GM18909 (cell line): Measurements from ENCODE around the gene HRG.
"Not testable (repeated sequence)": the region's sequence is repeated elsewhere in the genome, so short reads cannot be mapped to it uniquely, and the experiment has no call there.

Experiments
- ATAC-seq: cut with Tn5 transposase; IDR thresholded peaks from one replicate; pipeline ENCODE4 v1.9.1; 2021; ENCODE audit warnings: mild to moderate bottlenecking; ENCODE audit not compliant: unreplicated experiment, poor library complexity

The HRG gene

GRCh38 chr3:186678604-186679003 is 12.8 kb downstream of the HRG start:
- no peak for ATAC-seq

- ATAC-seq = no peak
Measured at GRCh38 chr3:186679151-186679550, 13.3 kb downstream of the HRG start.

GRCh38 chr3:186680869-186681268 is 15.1 kb downstream of the HRG start:
- ATAC-seq = no peak

- ATAC-seq = no peak
Measured at GRCh38 chr3:186682812-186683211, 17.0 kb downstream of the HRG start.

- ATAC-seq = no peak
Measured at GRCh38 chr3:186683979-186684378, 18.2 kb downstream of the HRG start.

GRCh38 chr3:186686475-186686874 is 20.7 kb downstream of the HRG start:
- not testable (repeated sequence) for ATAC-seq

- no peak for ATAC-seq
Measured at GRCh38 chr3:186687120-186687651, 21.4 kb downstream of the HRG start.

GRCh38 chr3:186690304-186690703 is 24.5 kb downstream of the HRG start:
- not testable (repeated sequence) for ATAC-seq

GRCh38 chr3:186691676-186692075 is 25.9 kb downstream of the HRG start:
- no peak for ATAC-seq

- ATAC-seq = no peak
Measured at GRCh38 chr3:186693843-186694242, 28.0 kb downstream of the HRG start.

- ATAC-seq = no peak
Measured at GRCh38 chr3:186694288-186695032, 28.6 kb downstream of the HRG start.

GRCh38 chr3:186696522-186696921 is 30.7 kb downstream of the HRG start:
- ATAC-seq = no peak

GRCh38 chr3:186697510-186697909 is 31.7 kb downstream of the HRG start:
- no peak for ATAC-seq

- ATAC-seq = no peak
Measured at GRCh38 chr3:186700267-186700666, 34.5 kb downstream of the HRG start.

GRCh38 chr3:186702451-186702850 is 36.6 kb downstream of the HRG start:
- ATAC-seq = not testable (repeated sequence)

GRCh38 chr3:186705882-186706780 is 40.3 kb downstream of the HRG start:
- ATAC-seq = peak; percentile 74

GRCh38 chr3:186708983-186709679 is 43.3 kb downstream of the HRG start:
- ATAC-seq = no peak

- not testable (repeated sequence) for ATAC-seq
Measured at GRCh38 chr3:186710694-186711093, 44.9 kb downstream of the HRG start.

- no peak for ATAC-seq
Measured at GRCh38 chr3:186713499-186713898, 47.7 kb downstream of the HRG start.

- no peak for ATAC-seq
Measured at GRCh38 chr3:186717039-186717457, 51.2 kb downstream of the HRG start, which contains the start of gene KNG1. TSS of gene KNG1 (plus strand) at chr3:186717359. CDS start at chr3:186717543, 184 bp downstream.
